Ovary (tissue), 3 donors: ENCODE data around the gene AKR1D1.

Experiments
- POLR2A ChIP-seq: fragments of 450-650 bp; IDR thresholded peaks from one replicate; pipeline ENCODE4 v1.6.1; 2017; ENCODE audit warnings: antibody characterized with exemption, mild to moderate bottlenecking, moderate library complexity
- TF ChIP-seq, protein P1 (sequence below), 3 donors: fragments of 450-650 bp in 2 of 3; fragments of 200-600 bp in 1 of 3; IDR thresholded peaks; one replicate each; pipeline versions ENCODE4 v1.5.1 to v1.8.0; 2016 to 2022; ENCODE audit warnings: antibody characterized with exemption in 3 of 3, mild to moderate bottlenecking in 1 of 3
- donor health status: DM: no; HTN: no; CAD: no.

DNA sequence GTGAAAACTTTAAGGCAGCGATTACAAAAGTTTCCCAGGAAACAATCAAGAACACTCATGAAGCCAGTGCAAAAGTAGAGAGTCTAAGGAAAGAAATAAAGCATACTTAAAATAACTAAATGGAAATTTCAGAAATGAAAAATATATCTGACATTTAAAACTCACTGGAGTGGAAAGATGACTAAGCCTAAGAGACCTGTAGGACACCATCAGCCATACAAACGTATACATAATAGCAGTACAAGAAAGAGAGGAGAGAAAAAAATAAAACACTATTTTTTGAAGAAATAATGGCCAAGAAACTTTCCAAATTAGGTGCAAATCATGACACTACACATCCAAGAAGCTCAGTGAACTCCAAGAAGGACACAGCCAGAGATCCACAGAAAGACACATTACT is 5.4 kb upstream of the AKR1D1 start:
- TF ChIP-seq, protein P1, sequence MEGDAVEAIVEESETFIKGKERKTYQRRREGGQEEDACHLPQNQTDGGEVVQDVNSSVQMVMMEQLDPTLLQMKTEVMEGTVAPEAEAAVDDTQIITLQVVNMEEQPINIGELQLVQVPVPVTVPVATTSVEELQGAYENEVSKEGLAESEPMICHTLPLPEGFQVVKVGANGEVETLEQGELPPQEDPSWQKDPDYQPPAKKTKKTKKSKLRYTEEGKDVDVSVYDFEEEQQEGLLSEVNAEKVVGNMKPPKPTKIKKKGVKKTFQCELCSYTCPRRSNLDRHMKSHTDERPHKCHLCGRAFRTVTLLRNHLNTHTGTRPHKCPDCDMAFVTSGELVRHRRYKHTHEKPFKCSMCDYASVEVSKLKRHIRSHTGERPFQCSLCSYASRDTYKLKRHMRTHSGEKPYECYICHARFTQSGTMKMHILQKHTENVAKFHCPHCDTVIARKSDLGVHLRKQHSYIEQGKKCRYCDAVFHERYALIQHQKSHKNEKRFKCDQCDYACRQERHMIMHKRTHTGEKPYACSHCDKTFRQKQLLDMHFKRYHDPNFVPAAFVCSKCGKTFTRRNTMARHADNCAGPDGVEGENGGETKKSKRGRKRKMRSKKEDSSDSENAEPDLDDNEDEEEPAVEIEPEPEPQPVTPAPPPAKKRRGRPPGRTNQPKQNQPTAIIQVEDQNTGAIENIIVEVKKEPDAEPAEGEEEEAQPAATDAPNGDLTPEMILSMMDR (IDR thresholded peaks at IDR 0.05) = no peak
- no peak for TF ChIP-seq POLR2A
